Central memory CD4-positive, alpha-beta T cell (primary cell): ENCODE data around the gene BOLA1.
"Not testable (repeated sequence)": the region's sequence is repeated elsewhere in the genome, so short reads cannot be mapped to it uniquely, and the experiment has no call there.

Experiments
- DNase-seq: peaks from one replicate; pipeline ENCODE4 v3.0.0; 2022

BOLA1 gene

GRCh38 chr1:149931212-149931790 is 31.9 kb downstream of the BOLA1 start:
- DNase-seq, result no peak

- no peak for DNase-seq
Observed at GRCh38 chr1:149932474-149932873, 33.1 kb downstream of the BOLA1 start.

- DNase-seq, result no peak
Observed at GRCh38 chr1:149933208-149933607, 33.8 kb downstream of the BOLA1 start.

GRCh38 chr1:149934356-149934755 is 35.0 kb downstream of the BOLA1 start:
- no peak for DNase-seq

- DNase-seq, result no peak
Observed at GRCh38 chr1:149936170-149936991, 37.0 kb downstream of the BOLA1 start, which contains the start of gene MTMR11. TSS of gene MTMR11 (minus strand) at chr1:149936879. CDS start at chr1:149936647, 232 bp downstream.

DNA sequence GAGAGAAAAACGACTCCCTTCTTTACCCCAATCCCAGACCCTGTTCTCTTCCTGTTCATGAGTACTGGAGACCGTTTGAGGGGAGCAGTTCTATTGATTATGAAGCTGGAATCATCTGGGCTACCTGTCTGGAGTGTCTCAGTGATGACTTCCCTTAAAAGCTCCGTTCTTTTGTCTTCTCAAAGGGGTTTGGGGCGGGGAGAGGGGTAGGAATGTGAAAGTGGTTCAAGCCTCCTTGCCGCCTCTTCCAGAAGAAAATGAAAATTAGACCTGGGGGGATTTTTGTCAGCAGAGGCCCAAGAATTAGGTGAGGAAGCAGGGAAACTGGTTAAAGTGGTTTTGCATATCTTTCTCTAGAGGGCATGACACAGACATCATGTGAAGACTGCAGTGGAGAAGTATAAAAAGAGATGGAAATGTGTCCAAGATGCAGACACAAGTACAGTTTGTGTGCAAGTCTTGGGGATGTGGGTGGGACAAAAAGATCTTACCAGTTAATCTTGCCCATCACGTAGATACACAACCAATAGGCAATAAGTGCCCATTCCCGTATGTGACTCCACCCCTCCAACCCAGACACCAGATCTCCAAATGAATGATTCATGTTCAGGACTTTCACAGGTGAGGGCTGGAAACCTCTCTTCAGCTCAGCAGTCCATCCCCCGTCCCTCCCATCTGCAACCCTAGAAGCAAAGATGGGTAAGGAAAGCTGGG is 37.8 kb downstream of the BOLA1 start:
- no peak for DNase-seq

DNA sequence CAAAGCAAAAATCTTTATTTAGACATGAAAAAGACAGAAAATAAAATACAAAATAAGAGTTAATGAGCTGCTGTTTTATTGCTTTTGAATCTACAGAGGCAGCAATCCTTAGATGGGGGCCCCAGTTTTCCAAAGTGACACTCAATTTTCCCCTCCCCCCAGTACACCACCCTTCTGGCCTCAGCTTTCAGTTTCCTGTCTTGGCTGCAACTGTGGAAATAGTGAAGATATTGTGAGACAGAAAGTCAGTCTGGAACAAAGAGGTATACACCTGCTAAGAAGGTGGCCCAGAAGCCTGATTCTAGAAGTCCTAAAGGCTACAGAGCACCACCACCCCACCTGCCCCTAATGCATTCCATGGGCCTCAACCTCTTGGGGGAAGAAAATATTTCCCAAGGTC is 38.4 kb downstream of the BOLA1 start:
- DNase-seq, result no peak

DNA sequence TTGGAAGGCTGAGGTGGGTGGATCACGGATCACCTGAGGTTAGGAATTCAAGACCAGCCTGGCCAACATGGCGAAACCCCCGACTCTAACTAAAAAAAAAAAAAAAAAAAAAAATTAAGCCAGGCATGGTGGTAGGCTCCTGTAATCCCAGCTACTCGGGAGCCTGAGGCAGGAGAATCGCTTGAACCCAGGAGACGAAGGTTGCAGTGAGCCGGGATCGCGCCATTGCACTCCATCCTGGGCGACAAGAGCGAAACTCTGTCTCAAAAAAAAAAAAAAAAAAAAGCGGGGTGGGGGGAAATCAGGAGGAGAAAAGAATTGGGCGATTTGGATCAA is 39.3 kb downstream of the BOLA1 start:
- not testable (repeated sequence) for DNase-seq

GRCh38 chr1:149940427-149940826 is 41.1 kb downstream of the BOLA1 start:
- no peak for DNase-seq

DNA sequence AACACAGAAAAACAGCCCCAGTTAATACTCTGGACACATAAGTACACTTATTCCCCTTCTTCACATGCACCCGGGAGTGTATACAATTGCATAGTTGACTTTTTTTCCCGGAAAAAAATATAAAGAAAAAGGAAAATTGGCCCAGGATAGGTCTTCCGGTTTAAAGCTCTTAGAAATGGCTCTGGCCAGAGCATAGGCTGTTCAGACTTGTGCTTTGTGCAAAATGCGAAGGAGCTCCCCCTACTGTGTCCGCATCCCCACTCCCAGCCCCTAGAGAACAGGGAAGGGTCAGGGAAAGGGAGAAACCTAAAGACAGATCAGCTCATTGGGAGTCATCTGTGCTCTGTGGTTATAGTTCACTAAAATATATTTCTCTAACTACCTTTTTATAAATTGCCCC is 42.8 kb downstream of the BOLA1 start:
- DNase-seq, result no peak

DNA sequence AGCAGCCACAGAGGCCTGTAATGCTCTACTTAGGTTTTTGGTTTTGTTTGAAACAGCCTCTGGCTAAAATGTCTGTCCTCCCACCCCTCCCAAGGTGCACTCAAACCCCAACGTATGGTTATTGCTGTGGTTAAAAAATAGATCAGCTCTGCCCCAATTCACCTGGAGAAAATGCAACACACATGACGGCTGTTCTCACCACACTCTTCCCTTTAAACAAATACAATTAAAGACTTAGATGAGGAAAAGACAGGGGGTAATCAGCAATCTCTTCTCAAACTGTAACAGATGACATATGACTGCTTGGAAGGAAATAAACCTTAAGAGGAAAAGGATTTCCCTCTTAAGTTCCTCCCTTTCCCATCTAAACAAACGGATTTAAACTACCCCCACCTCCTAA is 43.5 kb downstream of the BOLA1 start:
- no peak for DNase-seq

- DNase-seq, result no peak
Observed at GRCh38 chr1:149945206-149945605, 45.8 kb downstream of the BOLA1 start.

DNA sequence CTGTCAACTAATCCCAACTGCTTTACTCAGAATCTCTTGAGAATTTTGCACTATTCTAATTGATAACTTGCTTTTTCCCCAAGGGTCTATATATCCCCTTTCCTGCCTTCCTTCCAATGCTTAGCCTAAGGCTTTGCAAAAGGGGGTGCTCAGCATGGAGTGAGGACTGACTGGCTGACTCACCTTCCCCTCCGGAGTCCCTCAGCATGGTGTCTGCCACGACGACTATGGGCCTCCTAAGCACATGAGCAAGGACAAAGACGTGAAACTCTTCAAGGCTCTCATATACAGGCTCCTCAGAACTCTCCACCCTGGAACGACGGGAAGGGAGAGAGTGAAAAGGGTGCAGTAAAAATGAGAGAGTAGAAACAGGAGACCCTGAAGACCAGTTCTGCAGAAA is 50.5 kb downstream of the BOLA1 start:
- DNase-seq, result no peak
